ENCODE data around the gene RNF169. TPM values are rescaled to one million over a fixed set of nuclear protein-coding genes. Genes with fewer than 3 reads are reported as not detected.

The RNF169 gene
- total and polyA plus RNA-seq, 9 of the 15 experiments (the other 6 are each of a cell fraction or from before 2014, with no cell fraction given), result 0.68 to 18.1 (median 10.1) TPM

DNA sequence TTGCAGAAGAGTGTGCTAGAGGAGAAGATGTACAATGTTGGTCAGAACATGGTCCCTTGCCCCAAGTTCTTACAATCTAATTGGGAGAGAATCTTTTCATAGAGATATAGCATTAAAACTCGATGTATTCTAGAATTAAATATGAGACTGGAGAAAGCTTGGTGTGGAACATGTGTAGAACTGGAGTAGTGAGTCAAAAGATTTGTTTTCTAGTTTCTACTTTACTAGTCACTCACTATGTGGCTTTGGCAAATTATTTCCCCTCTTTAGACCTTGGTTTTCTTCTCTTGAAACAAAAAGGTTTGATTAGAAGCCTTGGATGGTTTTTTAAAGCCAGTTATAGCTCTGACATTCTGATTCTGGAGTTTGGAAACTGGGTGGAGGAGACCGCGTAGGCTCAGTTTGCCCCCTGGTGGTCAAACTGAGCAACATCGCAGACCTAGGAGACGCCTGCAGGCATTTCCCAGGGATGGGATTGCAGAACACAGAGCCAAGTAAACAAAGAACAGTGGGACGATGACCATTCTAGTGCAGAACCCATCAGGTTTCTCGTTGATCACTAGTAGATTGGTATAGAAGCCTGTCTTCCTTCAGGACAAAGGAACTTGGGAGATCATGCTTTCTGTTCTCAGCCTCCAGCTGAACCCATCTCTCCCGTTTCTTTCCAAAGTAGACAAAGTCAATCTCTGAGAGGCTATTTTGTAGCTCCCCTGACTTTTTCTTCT is 8.9 kb upstream of the RNF169 start (continued):
- TF ChIP-seq, protein P1, sequence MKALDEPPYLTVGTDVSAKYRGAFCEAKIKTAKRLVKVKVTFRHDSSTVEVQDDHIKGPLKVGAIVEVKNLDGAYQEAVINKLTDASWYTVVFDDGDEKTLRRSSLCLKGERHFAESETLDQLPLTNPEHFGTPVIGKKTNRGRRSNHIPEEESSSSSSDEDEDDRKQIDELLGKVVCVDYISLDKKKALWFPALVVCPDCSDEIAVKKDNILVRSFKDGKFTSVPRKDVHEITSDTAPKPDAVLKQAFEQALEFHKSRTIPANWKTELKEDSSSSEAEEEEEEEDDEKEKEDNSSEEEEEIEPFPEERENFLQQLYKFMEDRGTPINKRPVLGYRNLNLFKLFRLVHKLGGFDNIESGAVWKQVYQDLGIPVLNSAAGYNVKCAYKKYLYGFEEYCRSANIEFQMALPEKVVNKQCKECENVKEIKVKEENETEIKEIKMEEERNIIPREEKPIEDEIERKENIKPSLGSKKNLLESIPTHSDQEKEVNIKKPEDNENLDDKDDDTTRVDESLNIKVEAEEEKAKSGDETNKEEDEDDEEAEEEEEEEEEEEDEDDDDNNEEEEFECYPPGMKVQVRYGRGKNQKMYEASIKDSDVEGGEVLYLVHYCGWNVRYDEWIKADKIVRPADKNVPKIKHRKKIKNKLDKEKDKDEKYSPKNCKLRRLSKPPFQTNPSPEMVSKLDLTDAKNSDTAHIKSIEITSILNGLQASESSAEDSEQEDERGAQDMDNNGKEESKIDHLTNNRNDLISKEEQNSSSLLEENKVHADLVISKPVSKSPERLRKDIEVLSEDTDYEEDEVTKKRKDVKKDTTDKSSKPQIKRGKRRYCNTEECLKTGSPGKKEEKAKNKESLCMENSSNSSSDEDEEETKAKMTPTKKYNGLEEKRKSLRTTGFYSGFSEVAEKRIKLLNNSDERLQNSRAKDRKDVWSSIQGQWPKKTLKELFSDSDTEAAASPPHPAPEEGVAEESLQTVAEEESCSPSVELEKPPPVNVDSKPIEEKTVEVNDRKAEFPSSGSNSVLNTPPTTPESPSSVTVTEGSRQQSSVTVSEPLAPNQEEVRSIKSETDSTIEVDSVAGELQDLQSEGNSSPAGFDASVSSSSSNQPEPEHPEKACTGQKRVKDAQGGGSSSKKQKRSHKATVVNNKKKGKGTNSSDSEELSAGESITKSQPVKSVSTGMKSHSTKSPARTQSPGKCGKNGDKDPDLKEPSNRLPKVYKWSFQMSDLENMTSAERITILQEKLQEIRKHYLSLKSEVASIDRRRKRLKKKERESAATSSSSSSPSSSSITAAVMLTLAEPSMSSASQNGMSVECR (CRISPR knock-in tag; IDR thresholded peaks at IDR 0.05), result no peak
- no peak for TF ChIP-seq ZNF354B (CRISPR knock-in tag; IDR thresholded peaks at IDR 0.05)
- no peak for TF ChIP-seq RBM25 (IDR thresholded peaks at IDR 0.05; ENCODE audit: low read depth, low read length, severe bottlenecking)
- no peak for TF ChIP-seq PHF21A (IDR thresholded peaks at IDR 0.05; ENCODE audit: borderline replicate concordance, low read depth)
- no peak for TF ChIP-seq RBM34 (IDR thresholded peaks at IDR 0.05; ENCODE audit: borderline replicate concordance, insufficient read depth, low read length)
- peak; percentile 29; the same call in 1 of the 2 replicates for TF ChIP-seq ATF7 (IDR thresholded peaks at IDR 0.05)

Measured in K562 (cell line).